Fibroblast of peridontal ligament (primary cell): Measurements from ENCODE around the gene TUNAR.
A peak's percentile ranks its signal among the peaks of the same experiment; 100 is the strongest.
"Not testable (repeated sequence)": the region's sequence is repeated elsewhere in the genome, so short reads cannot be mapped to it uniquely, and the experiment has no call there.

Experiments used
- DNase-seq: peaks from one replicate; pipeline ENCODE4 v3.0.0-alpha.2; 2010; ENCODE audit errors: extremely low read depth

The TUNAR gene

GRCh38 chr14:95918466-95918865, 41.8 kb downstream of the TUNAR start:
- no peak for DNase-seq

- DNase-seq: no peak
Measured at GRCh38 chr14:95920769-95921438, 44.3 kb downstream of the TUNAR start.

- DNase-seq: no peak
Measured at GRCh38 chr14:95922080-95922479, 45.4 kb downstream of the TUNAR start.

GRCh38 chr14:95928751-95929150, 52.1 kb downstream of the TUNAR start:
- DNase-seq: no peak

GRCh38 chr14:95931384-95931783, 54.8 kb downstream of the TUNAR start:
- DNase-seq: no peak

- peak; percentile 29 for DNase-seq
Measured at GRCh38 chr14:95935228-95935822, 58.7 kb downstream of the TUNAR start.

- no peak for DNase-seq
Measured at GRCh38 chr14:95936041-95936440, 59.4 kb downstream of the TUNAR start.

GRCh38 chr14:95939335-95939734, 62.7 kb downstream of the TUNAR start:
- DNase-seq: no peak

GRCh38 chr14:95941897-95942296, 65.3 kb downstream of the TUNAR start:
- DNase-seq: no peak

GRCh38 chr14:95943699-95944098, 67.1 kb downstream of the TUNAR start:
- no peak for DNase-seq

- DNase-seq: no peak
Measured at GRCh38 chr14:95944462-95944861, 67.8 kb downstream of the TUNAR start.

- DNase-seq: no peak
Measured at GRCh38 chr14:95946867-95947266, 70.2 kb downstream of the TUNAR start.

- DNase-seq: no peak
Measured at GRCh38 chr14:95948558-95948981, 71.9 kb downstream of the TUNAR start.

GRCh38 chr14:95951359-95951758, 74.7 kb downstream of the TUNAR start:
- no peak for DNase-seq

GRCh38 chr14:95953111-95953724, 76.6 kb downstream of the TUNAR start:
- peak; percentile 1 for DNase-seq

GRCh38 chr14:95956601-95957460, 80.2 kb downstream of the TUNAR start:
- DNase-seq: no peak

GRCh38 chr14:95958105-95958504, 81.5 kb downstream of the TUNAR start:
- DNase-seq: no peak

- no peak for DNase-seq
Measured at GRCh38 chr14:95959317-95959716, 82.7 kb downstream of the TUNAR start.

- DNase-seq: no peak
Measured at GRCh38 chr14:95961481-95961880, 84.8 kb downstream of the TUNAR start.

GRCh38 chr14:95964901-95965300, 88.3 kb downstream of the TUNAR start:
- DNase-seq: no peak

GRCh38 chr14:95968048-95968447, 91.4 kb downstream of the TUNAR start:
- not testable (repeated sequence) for DNase-seq
